MCF 10A (cell line): ENCODE measurements around the gene ODC1. TPM values are rescaled to one million over a fixed set of nuclear protein-coding genes. Genes with fewer than 3 reads are reported as not detected.

ENCODE experiments used
- BruUV-seq: library from RNA; stranded (reverse); fragments of 400-500 nt; replicated peaks from 2 replicates; lab custom pipeline; 2021; lab: Mats Ljungman, UMichigan
- CTCF ChIA-PET: fragments of 300-600 bp; sonication (Branson Sonifier 250); formaldehyde crosslinking; extraction: SDS; loops from one replicate; lab custom pipeline; 2021; ENCODE audit warnings: antibody characterized with exemption, inconsistent platforms; lab: Yijun Ruan, JAX
- POLR2A ChIA-PET: fragments of 300-600, 350-650 bp; sonication (Branson Sonifier 250); formaldehyde crosslinking; extraction: SDS; loops from one replicate; lab custom pipeline; 2020; ENCODE audit warnings: antibody characterized with exemption, inconsistent platforms; lab: Yijun Ruan, JAX
- DNase-seq: peaks from one replicate; pipeline ENCODE4 v3.0.0-alpha.2; 2018; ENCODE audit not compliant: unreplicated experiment
- H3K27ac Mint-ChIP-seq: one replicate; pipeline ENCODE4 v1.8.0; 2022; ENCODE audit warnings: mild to moderate bottlenecking, low read depth, mixed read lengths; ENCODE audit not compliant: unreplicated experiment
- H3K27me3 Mint-ChIP-seq: one replicate; pipeline ENCODE4 v1.8.0; 2022; ENCODE audit warnings: mixed read lengths; ENCODE audit not compliant: insufficient read depth, unreplicated experiment
- H3K36me3 Mint-ChIP-seq: one replicate; pipeline ENCODE4 v1.8.0; 2022; ENCODE audit warnings: mild to moderate bottlenecking, moderate library complexity, mixed read lengths; ENCODE audit not compliant: insufficient read depth, unreplicated experiment
- H3K4me1 Mint-ChIP-seq: one replicate; pipeline ENCODE4 v1.8.0; 2022; ENCODE audit warnings: mixed read lengths; ENCODE audit not compliant: insufficient read depth, unreplicated experiment
- H3K4me3 Mint-ChIP-seq: one replicate; pipeline ENCODE4 v1.8.0; 2022; ENCODE audit warnings: mild to moderate bottlenecking, moderate library complexity, mixed read lengths; ENCODE audit not compliant: unreplicated experiment
- H3K9me3 Mint-ChIP-seq: one replicate; pipeline ENCODE4 v1.8.0; 2022; ENCODE audit warnings: mixed read lengths; ENCODE audit not compliant: unreplicated experiment
- CTCF ChIP-seq: fragments of 200-600 bp; IDR thresholded peaks from one replicate; pipeline ENCODE4 v1.8.0; 2022; ENCODE audit warnings: antibody characterized with exemption, mild to moderate bottlenecking; ENCODE audit not compliant: unreplicated experiment
- intact Hi-C: fragments of 100-400 bp; cut with micrococcal nuclease; formaldehyde crosslinking; loops from 2 replicates; pipeline ENCODE4 v1.14.1; 2022
- total RNA-seq: library from RNA; stranded (reverse); gene quantifications from 2 replicates; pipeline ENCODE4 v1.2.3, GENCODE V29; 2022

ODC1 gene
- total RNA-seq, 1 experiment from 2014 or later: 341 TPM

DNA sequence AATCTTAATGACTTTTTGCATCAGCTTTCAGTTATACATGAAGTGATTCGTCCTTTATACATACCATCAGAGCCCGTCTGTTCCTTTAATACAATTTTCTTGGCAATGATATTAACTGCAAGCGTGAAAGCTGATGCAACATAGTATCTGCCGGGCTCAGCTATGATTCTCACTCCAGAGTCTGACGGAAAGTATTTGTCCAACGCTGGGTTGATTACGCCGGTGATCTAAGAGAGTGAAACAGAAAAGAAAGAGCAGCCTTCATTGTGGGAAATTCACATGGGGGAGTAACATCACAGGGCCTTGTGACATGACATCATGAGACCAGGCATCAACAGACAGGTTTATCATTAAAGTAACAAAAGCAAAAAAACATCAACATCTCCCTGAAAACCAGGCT lies 6.2 kb downstream of the ODC1 start:
- H3K4me3 Mint-ChIP-seq: no peak overlapping the region
- H3K27ac Mint-ChIP-seq: no peak overlapping the region
- ChIA-PET POLR2A (no interaction called here), CTCF (interaction anchor here (1.9 kb wide), 1 partner anchor 7 kb away, joined by 6 read pairs; no protein-coding TSS in a partner anchor)
- no peaks in the 10 kb centered on the region for H3K27me3 Mint-ChIP-seq
- no peak for DNase-seq
- intact Hi-C loops: no loop called here
- TF ChIP-seq CTCF: no peak
- no peaks in the 10 kb centered on the region for H3K9me3 Mint-ChIP-seq
- peaks cover 58% of the 10 kb centered on the region for H3K36me3 Mint-ChIP-seq
- BruUV-seq: no TSS peak
- H3K4me1 Mint-ChIP-seq: no peaks in the 10 kb centered on the region

- Mint-ChIP-seq H3K27ac (no peak overlapping the region), H3K9me3 (no peaks in the 10 kb centered on the region), H3K4me1 (no peaks in the 10 kb centered on the region), H3K4me3 (no peak overlapping the region), H3K36me3 (peaks cover 58% of the 10 kb centered on the region), H3K27me3 (no peaks in the 10 kb centered on the region)
- no TSS peak for BruUV-seq
- intact Hi-C loops: no loop called here
- POLR2A ChIA-PET: no interaction called here
- no peak for TF ChIP-seq CTCF
- no peak for DNase-seq
- CTCF ChIA-PET: interaction anchor here (0.6 to 2.3 kb wide), 3 partner anchors 14 to 368 kb away, joined by 3 to 11 read pairs (median 10); no protein-coding TSS in a partner anchor
Observed at GRCh38 chr2:10440736-10441135, 7.4 kb downstream of the ODC1 start.

- Mint-ChIP-seq H3K36me3 (peaks cover 54% of the 10 kb centered on the region), H3K9me3 (no peaks in the 10 kb centered on the region), H3K4me1 (no peaks in the 10 kb centered on the region), H3K27ac (no peak overlapping the region), H3K4me3 (no peak overlapping the region), H3K27me3 (no peaks in the 10 kb centered on the region)
- ChIA-PET POLR2A (interaction anchor here (0.7 to 1.3 kb wide), 2 partner anchors 8 to 493 kb away, joined by 3 read pairs; partner anchors contain the start of gene ODC1), CTCF (interaction anchor here (0.6 to 2.3 kb wide), 6 partner anchors 13 to 368 kb away, joined by 3 to 11 read pairs (median 6); no protein-coding TSS in a partner anchor)
- no peak for TF ChIP-seq CTCF
- no peak for DNase-seq
- BruUV-seq: no TSS peak
- intact Hi-C loops: no loop called here
Observed at GRCh38 chr2:10439971-10440370, 8.2 kb downstream of the ODC1 start.

GRCh38 chr2:10439185-10439879 lies 8.8 kb downstream of the ODC1 start:
- Mint-ChIP-seq H3K4me3 (no peak overlapping the region), H3K9me3 (no peaks in the 10 kb centered on the region), H3K27me3 (no peaks in the 10 kb centered on the region), H3K27ac (no peak overlapping the region), H3K4me1 (no peaks in the 10 kb centered on the region), H3K36me3 (peaks cover 51% of the 10 kb centered on the region)
- DNase-seq: no peak
- TF ChIP-seq CTCF: no peak
- ChIA-PET CTCF (interaction anchor here (0.6 to 2.3 kb wide), 8 partner anchors 31 to 394 kb away, joined by 3 to 11 read pairs (median 4); no protein-coding TSS in a partner anchor), POLR2A (interaction anchor here (0.7 to 1.3 kb wide), 2 partner anchors 8 to 492 kb away, joined by 3 read pairs; partner anchors contain the start of gene ODC1)
- intact Hi-C loops: no loop called here
- BruUV-seq: no TSS peak
